GM21825 (cell line): ENCODE data around the gene NME2.
"Not testable (repeated sequence)": the region's sequence is repeated elsewhere in the genome, so short reads cannot be mapped to it uniquely, and the experiment has no call there.

ENCODE experiments used
- ATAC-seq: cut with Tn5 transposase; IDR thresholded peaks from one replicate; pipeline ENCODE4 v1.9.1; 2021; ENCODE audit warnings: mild to moderate bottlenecking, moderate library complexity; ENCODE audit not compliant: unreplicated experiment

NME2 gene

GRCh38 chr17:51166198-51166986 is at the start of gene NME2:
TSS of gene NME2 (plus strand) at chr17:51166411. CDS start at chr17:51166831, 420 bp downstream.
- peak; percentile 86 for ATAC-seq

DNA sequence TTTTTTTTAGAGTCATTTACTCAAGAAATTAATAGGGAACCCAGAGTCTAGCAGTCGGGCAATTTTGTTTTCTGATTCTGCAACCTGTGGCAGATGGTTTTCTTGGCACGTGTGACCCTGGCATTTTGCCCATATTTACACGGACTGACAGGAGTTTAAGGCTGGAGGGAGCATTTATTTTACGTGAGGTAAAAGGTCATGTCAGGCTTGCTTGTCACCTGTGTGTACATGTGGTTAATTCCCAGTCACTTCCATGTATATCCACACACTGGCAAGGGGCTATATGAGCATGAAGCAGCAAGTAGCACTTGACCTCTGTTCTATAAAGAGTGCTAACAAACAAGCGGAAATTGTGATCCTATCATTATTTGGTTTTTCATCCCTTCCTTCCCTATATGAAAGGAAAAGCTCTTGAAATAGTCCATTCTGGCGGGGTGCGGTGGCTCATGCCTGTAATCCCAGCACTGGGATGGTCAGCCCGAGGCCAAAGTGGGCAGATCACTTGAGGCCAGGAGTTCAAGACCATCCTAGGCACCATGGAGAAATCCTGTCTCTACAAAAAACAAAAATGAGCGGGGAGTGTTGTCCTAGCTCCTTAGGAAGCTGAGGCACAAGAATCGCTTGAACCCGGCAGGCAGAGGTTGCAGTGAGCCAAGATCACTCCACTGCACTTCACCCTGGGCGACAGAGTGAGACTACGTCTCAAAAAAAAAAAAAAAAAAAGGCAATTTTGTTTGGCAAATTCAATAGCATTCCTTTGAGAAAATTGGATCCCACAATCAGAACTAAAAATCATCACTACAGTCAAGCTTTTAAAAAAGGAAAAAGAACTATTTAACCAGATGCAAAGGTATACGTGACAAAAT is 47.6 kb upstream of the NME2 start:
- no peak for ATAC-seq

GRCh38 chr17:51119415-51120356 is 46.5 kb upstream of the NME2 start:
- peak; percentile 18 for ATAC-seq

GRCh38 chr17:51120357-51120738 is 45.9 kb upstream of the NME2 start:
- no peak for ATAC-seq

DNA sequence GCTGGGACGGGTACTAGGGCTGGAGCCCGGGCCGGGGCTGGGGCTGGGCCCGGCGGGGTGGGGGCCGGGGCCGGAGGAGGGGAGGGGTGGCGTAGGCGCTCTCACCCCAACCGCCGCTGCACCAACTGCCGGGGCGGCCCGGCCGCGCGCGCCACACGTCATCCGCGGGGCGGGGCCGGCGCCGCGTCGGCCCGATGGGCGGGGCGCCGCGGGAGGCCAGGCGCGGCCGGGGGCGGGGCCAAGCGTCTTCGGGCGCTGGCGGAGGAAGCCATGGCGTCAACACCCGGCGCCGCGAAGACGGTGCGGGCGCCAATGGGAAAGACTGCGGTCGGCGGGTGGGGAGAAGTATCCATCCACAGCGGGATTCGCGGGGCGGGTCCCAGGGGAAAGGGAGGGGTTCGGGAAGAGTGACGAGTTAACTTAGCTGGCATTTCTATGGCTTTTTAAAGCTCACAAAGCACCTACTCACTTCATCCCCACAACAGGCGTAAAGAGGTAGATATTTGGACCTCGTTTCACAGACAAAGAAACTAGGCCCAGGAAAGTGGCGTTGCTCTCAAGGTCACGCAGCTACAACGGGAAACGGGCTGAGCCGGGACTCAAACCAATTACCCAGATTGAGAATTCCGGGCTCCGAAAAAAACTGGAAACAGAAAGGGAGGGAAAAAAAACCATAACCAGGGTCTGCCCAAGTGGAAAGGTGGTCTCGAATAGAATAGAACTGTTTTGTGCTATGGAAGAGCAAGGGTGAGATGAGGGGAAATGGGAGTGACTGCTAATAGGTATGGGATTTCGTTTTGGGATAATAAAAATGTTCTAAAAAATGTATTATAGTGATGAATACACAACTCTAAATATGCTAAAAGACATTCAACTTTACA is 45.2 kb upstream of the NME2 start, which contains the start of gene SPAG9:
Gene SPAG9, minus strand, starts transcription at position 130 of the 881 bp plus-strand sequence. CDS start 212 bp downstream, outside the sequence.
- ATAC-seq = peak; percentile 72

DNA sequence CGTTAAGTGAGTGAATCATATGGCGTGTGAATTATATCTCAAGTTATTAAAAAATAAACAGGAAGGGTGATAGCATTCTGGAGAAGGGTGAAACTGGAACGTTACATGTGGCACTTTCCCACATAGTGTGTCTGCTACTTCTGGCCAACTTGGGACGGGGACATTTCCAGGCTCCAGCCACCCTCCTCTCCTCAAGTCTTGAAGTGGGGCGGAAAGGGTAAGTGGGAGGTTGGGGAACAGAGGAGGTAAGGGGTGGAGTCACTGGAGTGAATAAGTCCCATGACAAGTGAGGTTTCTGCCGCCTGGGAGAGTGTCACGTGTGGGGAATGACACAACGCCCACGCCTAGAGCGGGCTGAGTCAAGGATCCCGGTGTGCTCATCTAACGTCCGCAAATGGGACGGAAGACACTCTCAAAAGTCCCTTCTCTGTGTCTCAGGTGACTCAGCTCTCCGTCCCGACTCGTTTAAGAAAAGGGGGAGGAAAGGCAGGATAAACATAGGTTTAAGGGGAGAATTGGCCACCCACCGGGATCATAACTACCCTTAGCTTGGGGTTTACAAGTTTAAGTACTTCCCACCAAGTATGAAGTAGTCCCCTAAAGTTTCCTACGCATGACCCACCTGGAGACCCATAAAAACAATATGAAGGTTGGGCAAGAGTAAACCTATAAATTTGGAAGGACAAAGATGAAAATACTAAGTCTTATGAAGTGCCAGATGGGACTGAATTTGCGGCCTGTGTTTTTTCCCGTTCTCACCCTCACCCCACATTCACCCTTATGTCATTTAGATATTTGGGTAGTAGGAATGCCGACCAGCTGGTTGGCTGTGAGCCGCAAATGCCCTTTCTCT is 44.4 kb upstream of the NME2 start:
- peak; percentile 34 for ATAC-seq

- not testable (repeated sequence) for ATAC-seq
These were observed 43.6 kb upstream of the NME2 start for GRCh38 chr17:51122473-51123115.

GRCh38 chr17:51124640-51125503 is 41.3 kb upstream of the NME2 start:
- ATAC-seq = no peak

GRCh38 chr17:51128076-51128475 is 38.1 kb upstream of the NME2 start:
- ATAC-seq = no peak

GRCh38 chr17:51132964-51133319 is 33.3 kb upstream of the NME2 start:
- peak; percentile 68 for ATAC-seq

DNA sequence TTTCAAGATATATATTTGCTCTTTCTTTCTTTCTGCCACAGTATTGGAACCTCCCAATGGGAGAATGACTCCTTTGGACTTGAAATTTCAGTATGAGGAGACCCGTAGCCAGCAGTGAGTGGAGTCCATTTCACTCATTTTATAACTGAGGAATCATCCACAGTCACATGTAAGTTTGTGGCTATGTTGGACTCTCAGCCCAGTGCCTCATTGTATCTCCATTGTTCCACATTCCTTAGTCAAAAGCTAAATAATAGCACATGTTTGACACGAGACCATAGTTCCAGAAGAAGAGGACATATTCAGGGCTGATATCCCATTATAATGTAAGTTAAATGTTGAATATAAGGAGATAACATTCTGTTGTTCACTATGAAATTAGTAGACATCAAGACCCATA is 32.8 kb upstream of the NME2 start:
- ATAC-seq = no peak

- ATAC-seq = no peak
These were observed 30.3 kb upstream of the NME2 start for GRCh38 chr17:51135956-51136355.

- no peak for ATAC-seq
These were observed 23.6 kb upstream of the NME2 start for GRCh38 chr17:51142597-51142996.

- no peak for ATAC-seq
These were observed 21.8 kb upstream of the NME2 start for GRCh38 chr17:51144266-51145022.

DNA sequence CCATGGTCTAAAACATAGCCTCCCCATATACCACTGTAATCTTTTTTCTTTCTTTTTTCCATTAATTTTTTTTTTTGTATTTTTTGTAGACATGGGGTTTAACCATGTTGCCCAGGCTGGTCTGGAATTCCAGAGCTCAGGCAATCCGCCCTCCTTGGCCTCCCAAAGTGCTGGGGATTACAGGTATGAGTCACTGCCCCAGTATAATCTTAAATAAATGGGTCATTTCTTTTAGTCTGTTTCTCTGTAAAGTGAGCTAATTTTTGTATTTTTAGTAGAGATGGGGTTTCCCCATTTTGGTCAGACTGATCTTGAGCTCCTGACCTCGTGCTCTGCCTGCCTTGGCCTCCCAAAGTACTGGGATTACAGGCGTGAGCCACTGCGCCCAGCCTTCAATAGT is 18.6 kb upstream of the NME2 start:
- no peak for ATAC-seq

DNA sequence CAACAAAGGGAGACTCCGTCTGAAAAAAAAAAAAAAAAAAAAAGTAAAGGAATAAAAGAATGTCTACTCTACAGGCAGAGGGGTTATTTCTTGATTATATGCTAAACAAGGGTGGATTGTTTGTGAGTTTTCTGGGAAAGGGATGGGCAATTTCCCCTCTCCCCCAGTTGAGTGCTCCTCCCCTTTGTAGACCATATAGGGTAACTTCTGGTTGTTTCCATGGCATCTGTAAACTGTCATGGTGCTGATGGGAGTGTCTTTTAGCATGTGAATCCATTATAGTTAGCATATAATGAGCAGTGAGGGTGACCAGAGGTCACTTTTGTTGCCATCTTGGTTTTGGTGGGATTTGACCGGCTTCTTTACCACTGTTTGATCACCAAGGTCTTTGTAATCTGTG is 17.0 kb upstream of the NME2 start:
- ATAC-seq = no peak

DNA sequence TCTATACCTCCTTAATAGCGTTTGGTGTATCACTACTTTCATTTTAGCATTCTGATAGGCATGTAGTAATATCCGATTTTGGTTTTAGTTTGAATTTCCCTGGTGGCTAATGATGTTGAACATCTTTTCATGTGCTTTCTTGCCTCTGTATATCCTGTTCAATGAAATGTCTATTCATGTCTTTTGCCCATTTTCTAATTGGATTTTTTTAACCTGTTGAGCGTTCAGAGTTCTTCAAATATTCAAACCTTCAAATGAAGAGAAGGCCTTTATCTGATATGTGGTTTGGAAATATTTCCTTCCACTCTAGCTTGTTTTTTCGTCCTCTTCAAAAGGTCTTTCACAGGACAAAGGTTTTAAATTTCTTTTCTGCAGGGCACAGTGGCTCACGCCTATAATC is 15.3 kb upstream of the NME2 start:
- ATAC-seq = no peak
